Karpas-422 (cell line): ENCODE results near the gene CLCN3. TPM values are rescaled to one million over a fixed set of nuclear protein-coding genes. Genes with fewer than 3 reads are reported as not detected.

ENCODE experiments used
- DNase-seq: peaks from one replicate; pipeline ENCODE4 v3.0.0-alpha.2; 2015
- H2AFZ ChIP-seq: fragments of 200-600 bp; sonication (generic); 2 replicates; pipeline ENCODE4 v1.6.1; 2014; ENCODE audit warnings: antibody characterized with exemption, low read length, mixed read lengths
- H3K27ac ChIP-seq: fragments of 200-600 bp; sonication (generic); 2 replicates; pipeline ENCODE4 v1.5.1; 2014; ENCODE audit warnings: mild to moderate bottlenecking, low read length, moderate library complexity
- H3K27me3 ChIP-seq: fragments of 200-600 bp; sonication (generic); 2 replicates; pipeline ENCODE4 v1.6.1; 2014; ENCODE audit warnings: low read length, mixed read lengths
- H3K36me3 ChIP-seq: fragments of 200-600 bp; sonication (generic); 2 replicates; pipeline ENCODE4 v1.6.1; 2014; ENCODE audit warnings: low read length, mixed read lengths; ENCODE audit not compliant: insufficient read depth
- H3K4me1 ChIP-seq: fragments of 200-600 bp; sonication (generic); 2 replicates; pipeline ENCODE4 v1.6.1; 2014; ENCODE audit warnings: mild to moderate bottlenecking, low read length, mixed read lengths
- H3K4me2 ChIP-seq: fragments of 200-600 bp; sonication (generic); 2 replicates; pipeline ENCODE4 v1.6.1; 2014; ENCODE audit warnings: low read length, low read depth, mild to moderate bottlenecking; ENCODE audit not compliant: poor library complexity, severe bottlenecking
- H3K4me3 ChIP-seq: fragments of 200-600 bp; sonication (generic); 2 replicates; pipeline ENCODE4 v1.5.1; 2014; ENCODE audit warnings: mild to moderate bottlenecking, antibody characterized with exemption, low read length, mixed read lengths
- H3K79me2 ChIP-seq: fragments of 200-600 bp; sonication (generic); 2 replicates; pipeline ENCODE4 v1.6.1; 2014; ENCODE audit warnings: mild to moderate bottlenecking, low read length, mixed read lengths
- H3K9ac ChIP-seq: fragments of 200-600 bp; sonication (generic); 2 replicates; pipeline ENCODE4 v1.6.0; 2014; ENCODE audit warnings: low read length
- H3K9me2 ChIP-seq: fragments of 200-600 bp; sonication (generic), shearing (Covaris generic); replicated peaks from 2 replicates; pipeline ENCODE4 v1.6.0; 2014; ENCODE audit warnings: mild to moderate bottlenecking, low read length, moderate library complexity; ENCODE audit not compliant: insufficient read depth
- H3K9me3 ChIP-seq: fragments of 300-700, 200-600 bp; sonication (generic); 2 replicates; pipeline ENCODE4 v1.6.1; 2014; ENCODE audit warnings: low read length, mixed read lengths
- H4K20me1 ChIP-seq: fragments of 200-600 bp; sonication (generic); 2 replicates; pipeline ENCODE4 v1.6.1; 2014; ENCODE audit warnings: mild to moderate bottlenecking, antibody characterized with exemption, low read length, low read depth; ENCODE audit not compliant: insufficient read depth
- total RNA-seq: library from RNA; depleted of rRNA; stranded (reverse); fragments of >200 nt; shearing (Covaris generic); gene quantifications from 2 replicates; pipeline ENCODE4 v1.2.3, GENCODE V29; 2014; ENCODE audit warnings: low replicate concordance

Gene CLCN3
- total RNA-seq, 1 experiment from 2014 or later, result 38.5 TPM

- H3K36me3 ChIP-seq, result peaks cover 2% of the 10 kb centered on the region; the same call in 1 of the 2 replicates
- H3K27me3 ChIP-seq, result no peaks in the 10 kb centered on the region
- H3K4me1 ChIP-seq, result peaks cover 16% of the 10 kb centered on the region
- H3K9me2 ChIP-seq, result no peaks in the 10 kb centered on the region
- H3K4me2 ChIP-seq, result no peak overlapping the region
- no peaks in the 10 kb centered on the region for H3K9me3 ChIP-seq
- H4K20me1 ChIP-seq, result no peaks in the 10 kb centered on the region
- peaks cover 87% of the 10 kb centered on the region for H3K79me2 ChIP-seq
- no peak overlapping the region for H2AFZ ChIP-seq
- DNase-seq, result no peak
- H3K9ac ChIP-seq, result no peak overlapping the region
- H3K4me3 ChIP-seq, result no peak overlapping the region
- no peak overlapping the region for H3K27ac ChIP-seq
These were observed 12.5 kb downstream of the CLCN3 start for GRCh38 chr4:169632896-169633295.

DNA sequence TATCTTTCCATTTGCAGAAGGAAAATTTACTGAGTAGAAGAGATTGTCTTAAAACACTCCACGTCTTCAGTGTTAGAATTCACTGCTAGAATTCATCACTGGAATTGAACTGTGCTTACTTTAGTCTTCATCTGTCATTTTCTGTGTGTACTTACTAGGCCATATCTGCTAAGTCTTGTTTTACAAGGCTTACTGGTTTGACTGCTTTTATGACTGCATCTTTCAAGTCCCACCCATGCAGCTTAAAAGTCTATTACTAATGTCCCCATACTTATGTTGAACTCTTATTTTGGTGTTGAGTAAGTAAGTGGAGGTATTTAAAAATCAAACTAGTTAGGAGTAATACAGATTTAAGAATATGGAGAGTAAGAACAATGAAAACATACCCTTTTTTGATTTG is 14.6 kb downstream of the CLCN3 start:
- peaks cover 11% of the 10 kb centered on the region; the same call in 1 of the 2 replicates for H3K36me3 ChIP-seq
- H3K27me3 ChIP-seq, result no peaks in the 10 kb centered on the region
- no peak overlapping the region for H3K4me2 ChIP-seq
- no peak overlapping the region for H3K27ac ChIP-seq
- no peak overlapping the region for H3K9ac ChIP-seq
- no peaks in the 10 kb centered on the region for H3K4me1 ChIP-seq
- no peaks in the 10 kb centered on the region for H4K20me1 ChIP-seq
- H3K79me2 ChIP-seq, result peaks cover 85% of the 10 kb centered on the region
- no peaks in the 10 kb centered on the region for H3K9me2 ChIP-seq
- no peaks in the 10 kb centered on the region for H3K9me3 ChIP-seq
- DNase-seq, result no peak
- no peak overlapping the region for H2AFZ ChIP-seq
- H3K4me3 ChIP-seq, result no peak overlapping the region

GRCh38 chr4:169640261-169640870 is 20.0 kb downstream of the CLCN3 start:
- no peak overlapping the region for H2AFZ ChIP-seq
- no peaks in the 10 kb centered on the region for H3K9me3 ChIP-seq
- H4K20me1 ChIP-seq, result no peaks in the 10 kb centered on the region
- H3K27ac ChIP-seq, result no peak overlapping the region
- peaks cover 68% of the 10 kb centered on the region for H3K79me2 ChIP-seq
- H3K27me3 ChIP-seq, result no peaks in the 10 kb centered on the region
- H3K4me1 ChIP-seq, result no peaks in the 10 kb centered on the region
- no peak overlapping the region for H3K4me2 ChIP-seq
- peaks cover 11% of the 10 kb centered on the region; the same call in 1 of the 2 replicates for H3K36me3 ChIP-seq
- no peak for DNase-seq
- no peaks in the 10 kb centered on the region for H3K9me2 ChIP-seq
- H3K4me3 ChIP-seq, result no peak overlapping the region
- H3K9ac ChIP-seq, result no peak overlapping the region

DNA sequence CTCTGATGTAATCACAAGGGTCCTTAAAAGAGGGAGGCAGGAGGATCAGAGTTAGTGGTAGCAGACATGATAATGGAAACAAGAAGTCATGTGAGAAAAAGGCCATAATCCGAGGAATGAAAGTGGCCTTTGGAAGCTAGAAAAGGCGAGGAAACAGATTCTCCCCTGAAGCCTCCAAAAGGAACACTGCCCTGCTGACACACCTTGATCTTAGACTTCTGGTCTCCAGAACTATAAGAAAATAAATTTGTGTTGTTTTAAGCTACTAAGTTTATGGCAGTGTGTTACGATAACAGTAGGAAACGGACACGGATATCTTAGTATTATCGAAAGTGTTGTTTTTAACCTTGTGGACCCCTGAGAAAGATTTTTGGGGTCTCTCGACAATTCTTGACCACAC is 24.4 kb downstream of the CLCN3 start:
- Histone ChIP-seq H3K4me2 (no peak overlapping the region), H3K4me1 (peaks cover 4% of the 10 kb centered on the region), H3K9me3 (no peaks in the 10 kb centered on the region), H3K27me3 (no peaks in the 10 kb centered on the region), H3K79me2 (peaks cover 69% of the 10 kb centered on the region), H3K9me2 (no peaks in the 10 kb centered on the region), H3K27ac (no peak overlapping the region), H3K9ac (no peak overlapping the region), H3K36me3 (peaks cover 4% of the 10 kb centered on the region; the same call in 1 of the 2 replicates), H3K4me3 (no peak overlapping the region), H2AFZ (no peak overlapping the region), H4K20me1 (no peaks in the 10 kb centered on the region)
- no peak for DNase-seq

GRCh38 chr4:169645627-169646026 is 25.2 kb downstream of the CLCN3 start:
- no peak overlapping the region for H3K9ac ChIP-seq

GRCh38 chr4:169649545-169650226 is 29.3 kb downstream of the CLCN3 start:
- Histone ChIP-seq H2AFZ (no peak overlapping the region), H3K4me3 (no peak overlapping the region), H3K4me1 (peaks cover 36% of the 10 kb centered on the region), H3K27ac (no peak overlapping the region), H4K20me1 (no peaks in the 10 kb centered on the region), H3K79me2 (peaks cover 92% of the 10 kb centered on the region), H3K4me2 (no peak overlapping the region), H3K9me2 (no peaks in the 10 kb centered on the region), H3K36me3 (peaks cover 12% of the 10 kb centered on the region; the same call in 1 of the 2 replicates), H3K9me3 (no peaks in the 10 kb centered on the region), H3K9ac (no peak overlapping the region), H3K27me3 (no peaks in the 10 kb centered on the region)
- no peak for DNase-seq

More at GRCh38 chr4:169645627-169646026, 25.2 kb downstream of the CLCN3 start:
- H3K79me2 ChIP-seq, result peaks cover 69% of the 10 kb centered on the region
- H3K36me3 ChIP-seq, result 0 out of 2 replicates have a peak, but pooled peaks cover 4% of the 10 kb centered on the region
- H3K27ac ChIP-seq, result no peak overlapping the region
- no peaks in the 10 kb centered on the region for H3K9me3 ChIP-seq
- H2AFZ ChIP-seq, result no peak overlapping the region
- no peak overlapping the region for H3K4me2 ChIP-seq
- H3K4me3 ChIP-seq, result no peak overlapping the region
- H4K20me1 ChIP-seq, result no peaks in the 10 kb centered on the region
- peaks cover 12% of the 10 kb centered on the region for H3K4me1 ChIP-seq
- DNase-seq, result no peak
- H3K9me2 ChIP-seq, result no peaks in the 10 kb centered on the region
- H3K27me3 ChIP-seq, result no peaks in the 10 kb centered on the region

GRCh38 chr4:169650227-169650936 is 30.0 kb downstream of the CLCN3 start:
- Histone ChIP-seq H3K36me3 (peaks cover 12% of the 10 kb centered on the region; the same call in 1 of the 2 replicates), H4K20me1 (no peaks in the 10 kb centered on the region), H3K4me1 (peaks cover 36% of the 10 kb centered on the region), H3K27ac (no peak overlapping the region), H3K79me2 (peaks cover 91% of the 10 kb centered on the region), H3K27me3 (no peaks in the 10 kb centered on the region), H2AFZ (no peak overlapping the region), H3K9ac (no peak overlapping the region), H3K9me3 (no peaks in the 10 kb centered on the region), H3K4me3 (no peak overlapping the region), H3K9me2 (no peaks in the 10 kb centered on the region), H3K4me2 (no peak overlapping the region)
- DNase-seq, result no peak

- Histone ChIP-seq H3K9me2 (no peaks in the 10 kb centered on the region), H3K27me3 (no peaks in the 10 kb centered on the region), H3K27ac (0 out of 2 replicates have a peak overlapping the region, but pooled peaks have one; percentile 4), H3K9me3 (no peaks in the 10 kb centered on the region), H3K4me1 (peaks cover 51% of the 10 kb centered on the region), H3K9ac (no peak overlapping the region), H3K4me2 (no peak overlapping the region), H3K79me2 (peaks cover 95% of the 10 kb centered on the region), H4K20me1 (no peaks in the 10 kb centered on the region), H3K4me3 (no peak overlapping the region), H3K36me3 (peaks cover 8% of the 10 kb centered on the region; the same call in 1 of the 2 replicates), H2AFZ (no peak overlapping the region)
- no peak for DNase-seq
These were observed 32.2 kb downstream of the CLCN3 start for GRCh38 chr4:169652535-169652934.
